Pancreas (tissue), 10 donors: ENCODE measurements around the gene ZNF133. TPM values are rescaled to one million over a fixed set of nuclear protein-coding genes. Genes with fewer than 3 reads are reported as not detected.
"Not testable (repeated sequence)": the region's sequence is repeated elsewhere in the genome, so short reads cannot be mapped to it uniquely, and the experiment has no call there.

Experiments used
- ATAC-seq, 4 donors: fragments of 200-7000 bp; cut with Tn5 transposase; one replicate each; pipeline versions ENCODE4 v1.8.0 to v1.9.1; 2020; ENCODE audit warnings: mild to moderate bottlenecking in 4 of 4, moderate library complexity in 4 of 4
- DNase-seq, 6 donors: peaks; one replicate each; pipeline ENCODE4 v3.0.0-alpha.2; 2020
- FAIRE-seq: peaks from 2 replicates; lab custom pipeline; 2012; peaks lifted over from hg19 to GRCh38; lab: Jason Lieb, UNC
- H3K27ac ChIP-seq, 4 donors: fragments of 200-600 bp; sonication (generic); 1 replicate in 3 of 4; 2 replicates in 1 of 4; pipeline versions ENCODE4 v1.5.0 to v1.8.0; 2020
- H3K27me3 ChIP-seq, 4 donors: fragments of 200-600 bp; one replicate each; pipeline ENCODE4 v1.8.0; 2021
- H3K36me3 ChIP-seq, 3 donors: fragments of 200-600 bp; sonication (generic) in 1 of 3; one replicate each; pipeline versions ENCODE4 v1.5.0 to v1.8.0; 2020 to 2021
- H3K4me1 ChIP-seq, 3 donors: fragments of 200-600 bp; one replicate each; pipeline ENCODE4 v1.8.0; 2021
- H3K4me3 ChIP-seq, 4 donors: fragments of 200-600 bp; sonication (generic) in 2 of 4; one replicate each; pipeline versions ENCODE4 v1.5.0 to v1.8.0; 2020 to 2021
- H3K9me3 ChIP-seq, 4 donors: fragments of 200-600 bp; one replicate each; pipeline ENCODE4 v1.8.0; 2021
- CTCF ChIP-seq, 4 donors: fragments of 200-600 bp; sonication (generic) in 3 of 4; IDR thresholded peaks; one replicate each; pipeline versions ENCODE4 v1.5.0 to v1.8.0; 2021; ENCODE audit warnings: antibody characterized with exemption in 4 of 4
- WGBS, 2 donors: extraction: QIAGEN DNeasy Blood & Tissue Kit; methylation state at CpG; one replicate each; pipeline ENCODE4 v1.1.7; 2013; 5-methylcytosine and 5-hydroxymethylcytosine counted together
- intact Hi-C, 3 donors: fragments of 100-400 bp; cut with DNase I; formaldehyde crosslinking; loops; one replicate each; pipeline versions ENCODE4 v1.11.1 to v1.14.2; 2022
- polyA plus RNA-seq, 2 donors: library from polyadenylated mRNA; stranded (reverse); fragments of 200-250 nt; gene quantifications; one replicate each; pipeline ENCODE4 v1.2.3, GENCODE V29; 2013
- total RNA-seq, 6 donors: library from RNA; stranded (reverse); fragmentation: NEBNext Ultra II Directional in 4 of 6; extraction: Animal tissue kit (Norgen Biotek cat#: 25700) in 4 of 6; gene quantifications; one replicate each; pipeline versions ENCODE4 v1.2.1 to v1.2.4, GENCODE V29; 2021 to 2023
- donor health status: healthy with polysubstance abuse.
- donor health status: DM: no; HTN: no; CAD: no; lungs with moderate emphysema.
- donor health status: DM: no; HTN: no; CAD: no.
- donor health status: control.
- donor health status: control.
- donor health status: Bipolar disorder and iron deficiency.
- donor health status: DM: yes; HTN: yes; CAD: no.
- donor health status: DM: no; HTN: no; CAD: no.
- donor health status: DM: no; HTN: no; CAD: no.
- donor health status: DM: yes; HTN: yes; CAD: no.

The ZNF133 gene
- total RNA-seq = 1 to 10 TPM; 6.0 to 8.9 (median 6.5) TPM
- 10 to 100 TPM; 21.6 to 29.2 TPM for polyA plus RNA-seq

- no peak for FAIRE-seq
- Histone ChIP-seq H3K27me3 (no peaks in the 10 kb centered on the region), H3K27ac (peak within 1 kb of the TSS; percentile 87 to 94 (median 90)), H3K4me1 (no peaks in the 10 kb centered on the region), H3K4me3 (peak within 1 kb of the TSS; percentile 58 to 78 (median 76)), H3K9me3 (no peaks in the 10 kb centered on the region), H3K36me3 (no peaks in the 10 kb centered on the region)
- peak; percentile 95 to 99 (median 96) for DNase-seq
- peak; percentile 97 to 99 (median 98) for ATAC-seq
- WGBS, 2 donors = 0% methylated on average over 63 of the region's 63 CpGs
- intact Hi-C loops = loop anchor here in 1 of 3 donors (10.0 kb wide), 1 partner anchor 783 kb away; no protein-coding TSS in a partner anchor
- no peak for TF ChIP-seq CTCF (IDR thresholded peaks at IDR 0.05)
Measured at GRCh38 chr20:18287915-18288748, at the start of gene ZNF133. Gene ZNF133, plus strand, starts transcription at chr20:18288527. Its CDS starts 17,160 bp downstream, at chr20:18305687.

GRCh38 chr20:18240997-18241396 is 47.3 kb upstream of the ZNF133 start:
- Histone ChIP-seq H3K27ac (no peak overlapping the region), H3K36me3 (no peaks in the 10 kb centered on the region), H3K9me3 (no peaks in the 10 kb centered on the region), H3K4me1 (no peaks in the 10 kb centered on the region), H3K27me3 (no peaks in the 10 kb centered on the region), H3K4me3 (no peak overlapping the region)
- WGBS, 2 donors = 55 to 72% methylated on average over 1 of the region's 1 CpG
- DNase-seq (no peak), FAIRE-seq (no peak), ATAC-seq (no peak)
- intact Hi-C loops = no loop called here
- TF ChIP-seq CTCF (IDR thresholded peaks at IDR 0.05) = no peak

- DNase-seq (no peak), ATAC-seq (no peak), FAIRE-seq (no peak)
- H3K4me3 ChIP-seq = no peak overlapping the region
- H3K36me3 ChIP-seq = no peaks in the 10 kb centered on the region
- no peaks in the 10 kb centered on the region for H3K9me3 ChIP-seq
- intact Hi-C loops = no loop called here
- H3K4me1 ChIP-seq = no peaks in the 10 kb centered on the region
- TF ChIP-seq CTCF (IDR thresholded peaks at IDR 0.05) = no peak
- no peak overlapping the region for H3K27ac ChIP-seq
- no peaks in the 10 kb centered on the region for H3K27me3 ChIP-seq
- 12 to 15% methylated on average over 1 of the region's 1 CpG for WGBS, 2 donors
Measured at GRCh38 chr20:18243802-18244201, 44.5 kb upstream of the ZNF133 start.

GRCh38 chr20:18248545-18248944 is 39.8 kb upstream of the ZNF133 start:
- H3K36me3 ChIP-seq = not testable (repeated sequence)

GRCh38 chr20:18250217-18250616 is 38.1 kb upstream of the ZNF133 start:
- Histone ChIP-seq H3K36me3 (no peaks in the 10 kb centered on the region), H3K4me3 (no peak overlapping the region), H3K27ac (no peak overlapping the region), H3K27me3 (no peaks in the 10 kb centered on the region), H3K4me1 (no peaks in the 10 kb centered on the region), H3K9me3 (no peaks in the 10 kb centered on the region)
- no peak for DNase-seq
- intact Hi-C loops = no loop called here
- no peak for TF ChIP-seq CTCF (IDR thresholded peaks at IDR 0.05)
- no peak for FAIRE-seq
- 79 to 86% methylated on average over 3 of the region's 3 CpGs for WGBS, 2 donors
- no peak for ATAC-seq

More at GRCh38 chr20:18248545-18248944, 39.8 kb upstream of the ZNF133 start:
- H3K27ac ChIP-seq, H3K4me3 ChIP-seq, FAIRE-seq, ATAC-seq, DNase-seq, H3K4me1 ChIP-seq, H3K9me3 ChIP-seq, H3K27me3 ChIP-seq, intact Hi-C loops: not testable (repeated sequence)
- 85 to 92% methylated on average over 3 of the region's 4 CpGs for WGBS, 2 donors
